Lung microvascular endothelial cell (primary cell): ENCODE measurements around the gene ANKRD44. TPM values are rescaled to one million over a fixed set of nuclear protein-coding genes. Genes with fewer than 3 reads are reported as not detected.

Experiments
- DNase-seq, 2 donors: peaks; one replicate each; pipeline versions ENCODE4 v3.0.0 to v3.0.0-alpha.2; 2010; ENCODE audit warnings: low read depth in 2 of 2
- total RNA-seq: library from RNA; depleted of rRNA; stranded (reverse); fragments of >200 nt; gene quantifications from 2 replicates; pipeline ENCODE4 v1.2.1, GENCODE V29; 2014

ANKRD44 gene
- total RNA-seq, 1 donor from 2014 or later, result 1.6 TPM

DNA sequence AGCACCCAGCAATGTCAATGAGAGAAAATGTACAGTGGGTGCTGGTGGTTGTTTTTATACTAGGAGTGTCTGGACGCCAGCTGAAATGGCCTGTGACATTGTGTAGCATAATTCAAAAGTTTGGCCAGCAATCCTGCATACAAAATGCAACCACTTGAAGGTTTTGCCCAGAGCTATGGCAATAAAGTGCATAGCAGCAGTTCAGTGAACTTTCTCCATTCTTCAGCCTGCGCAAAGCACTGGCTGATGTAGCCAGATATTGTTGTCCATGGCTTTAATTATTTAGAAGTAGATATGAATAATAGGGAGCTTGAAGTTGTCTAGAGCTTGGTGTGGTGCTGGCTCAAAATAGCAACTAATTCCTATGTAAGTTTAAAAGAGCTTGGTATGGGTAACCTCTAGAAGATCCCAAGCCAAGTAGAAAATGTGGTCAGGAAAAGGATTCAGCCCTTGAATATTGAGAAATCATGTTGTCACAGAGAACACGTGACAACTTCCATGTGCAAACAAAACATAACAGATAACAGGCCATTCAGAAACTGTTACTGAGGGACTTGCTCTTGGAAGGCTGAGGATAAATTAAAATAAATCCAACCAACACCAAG lies 350.7 kb downstream of the ANKRD44 start:
- no peak for DNase-seq

DNA sequence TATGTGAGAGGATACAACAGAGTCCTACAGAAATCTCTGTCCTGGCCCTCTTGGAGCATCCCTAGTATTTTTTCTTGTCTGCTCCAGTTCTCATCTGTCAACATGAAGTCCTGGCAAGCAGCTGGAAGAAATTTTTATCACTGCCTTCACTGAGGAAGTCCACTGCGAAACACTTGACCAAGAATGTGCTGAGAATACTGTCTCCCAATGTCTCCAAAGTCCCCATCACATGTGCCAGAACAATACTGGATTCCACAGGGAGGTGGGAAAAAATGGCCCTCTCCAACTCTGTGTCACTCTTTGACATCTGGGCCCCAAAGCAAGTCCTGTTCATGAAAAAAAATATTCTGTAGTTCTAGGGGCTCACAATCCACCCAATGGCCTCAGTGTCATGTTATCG lies 351.3 kb downstream of the ANKRD44 start:
- DNase-seq, result no peak

DNA sequence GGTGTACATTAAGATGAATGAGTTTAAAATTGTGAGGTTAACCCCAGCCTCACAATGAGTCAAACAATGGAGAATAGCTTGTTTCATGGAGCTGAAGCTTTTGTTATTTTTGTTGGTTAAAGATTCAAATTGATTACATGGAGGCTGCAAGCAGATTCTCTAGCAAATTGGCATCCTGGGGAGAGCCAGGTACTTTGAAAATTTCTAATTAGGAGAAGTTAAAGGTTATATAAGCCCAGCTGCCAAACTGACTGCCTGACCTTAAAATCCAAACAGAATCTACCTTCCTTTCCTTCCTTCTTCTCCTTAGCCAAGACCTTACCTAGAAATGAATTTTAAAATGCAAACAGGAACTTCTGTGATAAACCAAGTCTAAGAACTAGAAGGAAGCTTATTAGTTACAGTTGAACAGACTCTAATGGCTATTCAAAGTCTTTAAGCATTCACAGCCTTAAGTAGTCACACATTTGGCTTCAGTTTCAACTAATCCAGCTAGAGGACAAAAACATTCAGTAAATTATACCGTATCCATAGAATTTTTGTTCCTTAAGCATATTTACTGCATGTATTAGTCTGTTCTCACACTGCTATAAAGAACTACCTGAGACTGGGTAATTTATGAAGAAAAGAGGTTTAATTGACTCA lies 352.6 kb downstream of the ANKRD44 start:
- no peak for DNase-seq

DNA sequence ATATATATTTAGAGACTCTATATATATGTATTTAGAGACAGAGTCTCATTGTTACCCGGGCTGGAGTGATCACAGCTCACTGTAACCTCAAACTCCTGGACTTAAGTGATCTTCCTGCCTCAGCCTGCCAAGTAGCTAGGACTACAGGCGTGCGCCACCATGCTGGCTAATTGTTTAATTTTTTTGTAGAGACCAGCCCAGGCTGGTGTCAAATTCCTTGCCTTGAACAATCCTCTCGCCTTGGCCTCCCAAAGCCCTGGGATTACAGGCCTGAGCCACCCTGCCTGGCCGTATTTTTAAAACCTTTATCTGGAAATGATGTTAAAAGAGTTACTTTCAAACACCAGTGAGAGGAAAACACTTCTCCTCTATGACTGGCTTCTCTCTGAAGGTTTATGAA lies 353.1 kb downstream of the ANKRD44 start:
- DNase-seq, result no peak

DNA sequence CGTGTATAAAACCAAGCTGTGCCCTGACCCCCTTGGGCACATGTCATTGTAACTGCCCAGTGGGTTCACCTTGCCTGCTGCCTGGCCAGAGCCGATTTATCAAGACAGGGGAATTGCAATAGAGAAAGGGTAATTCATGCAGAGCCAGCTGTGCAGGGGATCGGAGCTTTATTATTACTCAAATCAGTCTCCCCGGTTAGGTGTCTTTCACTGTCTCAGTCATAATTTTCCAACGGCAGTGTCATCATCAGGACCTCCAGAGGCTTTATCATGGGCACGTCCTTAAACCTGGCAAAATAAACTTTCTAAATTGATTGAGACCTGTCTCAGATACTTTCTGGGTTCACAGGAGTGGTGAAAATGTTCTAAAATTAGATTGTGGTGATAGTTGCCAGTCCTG lies 354.5 kb downstream of the ANKRD44 start:
- DNase-seq, result no peak

DNA sequence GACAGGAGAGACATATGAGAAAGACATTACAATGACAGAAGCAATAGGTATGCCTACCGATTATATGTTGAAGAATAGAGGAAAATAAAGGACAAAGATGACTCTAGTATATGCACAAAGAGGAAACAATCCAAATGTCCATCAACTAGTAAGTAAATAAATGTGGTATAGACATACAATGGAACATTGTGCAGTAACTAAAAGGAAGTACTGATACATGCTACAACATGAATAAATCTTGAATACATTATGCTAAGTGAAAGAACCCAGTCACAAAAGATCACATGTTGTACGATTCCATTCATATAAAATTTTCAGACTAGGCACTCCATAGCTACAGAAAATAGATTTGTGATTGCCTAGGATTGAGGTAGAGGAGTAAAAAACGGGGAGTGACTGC lies 355.5 kb downstream of the ANKRD44 start:
- DNase-seq, result no peak

DNA sequence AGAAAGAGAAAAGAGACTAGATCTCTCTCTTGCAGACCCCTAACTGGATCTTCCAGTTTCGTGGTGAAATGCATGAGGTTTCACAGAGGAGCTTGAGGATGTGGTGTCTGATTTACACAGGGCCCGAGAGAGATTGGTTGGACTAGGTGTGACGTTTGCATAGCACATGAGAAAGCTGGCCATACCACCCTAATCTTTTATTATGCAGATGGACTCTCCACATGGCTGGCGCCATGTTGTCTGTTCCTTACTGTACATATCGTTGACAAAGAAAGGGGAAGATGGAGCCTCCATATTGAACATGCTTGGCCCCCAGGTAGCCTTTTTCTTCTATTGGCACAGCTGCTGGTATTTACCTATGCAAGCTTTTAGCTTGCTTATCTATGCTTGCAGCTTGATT lies 356.6 kb downstream of the ANKRD44 start:
- no peak for DNase-seq

DNA sequence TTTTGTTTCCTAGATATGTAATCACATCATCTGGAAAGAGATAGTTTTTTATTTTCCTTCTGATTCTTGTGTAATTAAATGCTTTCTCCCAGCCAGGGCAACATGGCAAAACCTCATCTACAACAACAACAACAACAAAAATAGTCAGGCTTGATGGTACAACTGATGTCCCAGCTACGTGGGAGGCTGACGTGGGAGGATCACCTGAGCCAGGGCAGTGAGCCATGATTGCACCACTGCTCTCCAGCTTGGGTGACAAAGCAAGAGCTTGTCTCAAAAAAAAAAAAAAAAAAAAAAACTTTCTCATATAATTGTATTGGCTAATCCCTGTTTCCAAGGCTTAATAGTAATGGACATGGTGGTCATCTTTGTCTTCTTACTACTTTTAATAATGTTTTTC lies 357.6 kb downstream of the ANKRD44 start:
- DNase-seq, result no peak

DNA sequence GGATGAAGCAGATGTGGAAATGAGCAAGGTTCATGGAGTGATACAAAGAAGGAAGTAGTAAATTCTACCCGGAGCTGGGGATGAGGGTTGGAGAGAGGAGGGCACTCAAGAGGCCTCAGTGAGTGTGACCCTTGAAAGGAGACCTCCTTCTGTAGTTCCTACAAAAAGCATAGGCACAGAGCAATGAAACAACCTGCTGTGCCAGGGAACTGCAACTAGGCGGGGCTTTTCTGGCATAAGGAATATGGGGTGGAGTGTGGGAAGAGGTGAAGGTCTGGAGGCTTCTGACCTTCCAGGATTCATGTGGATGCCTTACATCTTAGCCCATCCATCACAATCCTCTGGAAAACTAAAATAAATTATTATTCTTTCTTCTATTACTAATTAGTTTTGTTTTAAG lies 358.6 kb downstream of the ANKRD44 start:
- DNase-seq, result no peak

DNA sequence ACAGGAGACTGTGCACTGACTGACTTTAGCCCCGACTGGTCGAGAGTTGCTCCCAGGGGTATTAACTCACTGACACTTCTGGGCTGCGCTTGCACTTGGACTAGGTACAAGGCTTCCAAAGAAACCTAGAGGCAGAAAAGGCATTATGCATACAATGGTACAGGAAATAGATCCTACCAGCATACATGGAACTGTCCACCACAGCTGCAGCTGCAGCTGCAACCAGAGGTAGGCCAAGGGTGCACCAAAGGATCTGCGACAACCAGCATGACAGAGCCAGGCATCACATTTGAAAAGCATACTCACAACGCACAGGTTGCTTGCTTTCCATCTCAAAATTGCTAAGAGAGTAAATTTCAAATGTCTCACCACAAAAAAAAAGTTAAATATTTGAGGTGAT lies 361.5 kb downstream of the ANKRD44 start:
- DNase-seq, result no peak

DNA sequence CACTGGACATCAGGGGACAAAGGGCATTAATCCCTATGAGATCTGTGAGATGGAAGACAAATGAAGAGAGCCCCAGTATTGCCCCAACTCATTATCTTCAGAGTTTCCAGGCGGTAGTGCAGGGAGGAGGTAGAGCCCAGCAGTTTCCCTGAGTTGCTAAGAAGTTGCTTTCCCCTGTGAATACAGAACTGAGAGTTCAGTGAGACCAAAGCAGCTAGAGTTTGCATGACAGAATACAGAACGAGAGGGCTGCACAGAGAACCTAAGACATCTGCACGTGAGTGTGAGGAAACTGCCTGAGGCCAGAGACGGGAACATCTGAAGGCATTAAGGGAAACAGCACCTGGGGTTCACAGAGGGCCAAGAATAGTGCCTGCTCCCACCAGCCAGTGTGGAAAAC lies 366.0 kb downstream of the ANKRD44 start:
- DNase-seq, result no peak

DNA sequence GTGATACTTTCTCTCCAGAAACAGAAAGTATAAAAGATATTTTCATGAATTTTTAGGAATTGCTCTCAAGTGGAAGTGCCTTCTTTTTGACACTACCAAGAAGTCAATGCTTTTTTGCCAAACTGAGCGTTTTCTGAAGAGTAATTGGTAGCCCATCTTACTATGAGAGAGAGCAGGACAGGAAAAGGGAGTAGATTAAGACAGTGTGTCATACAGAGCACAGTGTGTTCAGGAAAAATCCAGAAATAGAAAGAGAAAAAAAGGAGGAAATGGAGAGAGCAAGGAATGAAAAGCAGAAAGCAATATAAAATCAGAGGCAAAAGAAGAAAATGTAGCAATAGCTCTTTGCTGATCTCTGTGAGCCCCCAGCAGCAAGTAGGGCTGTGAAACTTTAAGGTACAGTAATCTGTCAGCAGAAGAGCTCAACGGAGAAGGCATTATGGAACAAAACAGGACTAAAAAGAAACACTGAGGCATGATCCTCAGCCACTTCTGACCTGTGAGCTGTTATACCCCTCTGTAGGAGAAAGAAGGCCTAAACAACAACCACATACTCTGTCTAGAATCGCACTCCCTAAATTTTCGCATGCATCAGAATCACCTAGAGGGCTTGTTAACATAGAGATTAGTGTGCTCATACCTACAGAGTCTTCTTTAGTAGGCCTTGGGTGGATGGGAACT lies 369.0 kb downstream of the ANKRD44 start:
- DNase-seq, result no peak

DNA sequence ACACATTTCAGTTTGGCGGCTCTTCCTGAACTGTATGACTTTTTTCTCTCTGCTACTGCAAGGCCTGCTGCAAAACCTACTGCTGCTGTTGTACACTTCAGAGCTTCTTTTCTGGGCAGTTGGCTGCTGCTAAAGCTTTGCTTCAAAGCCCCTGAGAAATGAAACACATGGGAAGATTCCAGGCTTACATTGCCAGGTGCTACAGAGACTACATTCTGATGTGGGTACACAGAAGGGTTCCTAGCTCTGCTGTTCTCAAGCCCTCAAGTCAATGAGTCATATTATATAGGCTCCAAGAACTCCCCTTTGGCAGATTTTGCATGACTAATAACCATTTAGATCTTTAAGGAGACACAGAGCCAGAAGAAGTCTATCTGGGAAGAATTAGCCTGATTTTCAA lies 371.2 kb downstream of the ANKRD44 start:
- DNase-seq, result peak in 1 of 2 donors; percentile 20

Other genes with a start within 250 kb of the ANKRD44 start
- gene SF3B1, start 124.2 kb upstream of the ANKRD44 start, total RNA-seq, result 115 and 129 TPM in 2 replicates
- gene COQ10B, start 142.8 kb upstream of the ANKRD44 start, total RNA-seq, result 19.0 and 30.0 TPM in 2 replicates
- gene HSPD1, start 189.1 kb upstream of the ANKRD44 start, total RNA-seq, result 97.6 and 102 TPM in 2 replicates
- gene HSPE1, start 189.6 kb upstream of the ANKRD44 start, total RNA-seq, result 52.3 and 57.1 TPM in 2 replicates
- 23.1 and 25.4 TPM in 2 replicates for gene MOB4, start 205.3 kb upstream of the ANKRD44 start, total RNA-seq